ENCODE data around the gene HSPA8.

DNA sequence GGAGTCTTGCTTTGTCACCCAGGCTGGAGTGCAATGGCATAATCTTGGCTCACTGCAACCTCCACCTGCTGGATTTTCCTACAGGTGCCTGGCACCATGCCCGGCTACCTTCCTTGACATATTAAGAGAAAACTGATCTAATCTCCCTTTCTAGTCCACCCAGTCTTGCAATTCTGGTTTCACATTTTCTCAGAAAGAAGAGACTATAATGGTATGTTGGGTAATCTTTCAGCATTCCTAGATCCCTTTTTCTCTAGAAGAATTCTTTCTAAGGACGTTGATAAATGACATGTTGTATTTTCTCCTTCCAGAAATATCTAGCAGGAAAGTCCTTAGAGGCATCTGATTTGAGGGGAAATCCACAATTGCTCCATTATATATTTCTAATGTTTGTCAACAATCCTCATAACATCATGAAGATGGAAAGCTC, 10.4 kb upstream of the HSPA8 start:
- TF ChIP-seq EZH2 (IDR thresholded peaks at IDR 0.05; ENCODE audit: insufficient read depth, poor library complexity, severe bottlenecking): no peak
- TF ChIP-seq EZH2phosphoT487 (IDR thresholded peaks at IDR 0.05; ENCODE audit: insufficient read depth, low read depth): no peak
